ENCODE data around the gene KCMF1. TPM values are rescaled to one million over a fixed set of nuclear protein-coding genes. Genes with fewer than 3 reads are reported as not detected.
A peak's percentile ranks its signal among the peaks of the same experiment; 100 is the strongest.

The KCMF1 gene
- total and polyA plus RNA-seq, 7 donors = 35.7 to 73.1 (median 44.6) TPM

DNA sequence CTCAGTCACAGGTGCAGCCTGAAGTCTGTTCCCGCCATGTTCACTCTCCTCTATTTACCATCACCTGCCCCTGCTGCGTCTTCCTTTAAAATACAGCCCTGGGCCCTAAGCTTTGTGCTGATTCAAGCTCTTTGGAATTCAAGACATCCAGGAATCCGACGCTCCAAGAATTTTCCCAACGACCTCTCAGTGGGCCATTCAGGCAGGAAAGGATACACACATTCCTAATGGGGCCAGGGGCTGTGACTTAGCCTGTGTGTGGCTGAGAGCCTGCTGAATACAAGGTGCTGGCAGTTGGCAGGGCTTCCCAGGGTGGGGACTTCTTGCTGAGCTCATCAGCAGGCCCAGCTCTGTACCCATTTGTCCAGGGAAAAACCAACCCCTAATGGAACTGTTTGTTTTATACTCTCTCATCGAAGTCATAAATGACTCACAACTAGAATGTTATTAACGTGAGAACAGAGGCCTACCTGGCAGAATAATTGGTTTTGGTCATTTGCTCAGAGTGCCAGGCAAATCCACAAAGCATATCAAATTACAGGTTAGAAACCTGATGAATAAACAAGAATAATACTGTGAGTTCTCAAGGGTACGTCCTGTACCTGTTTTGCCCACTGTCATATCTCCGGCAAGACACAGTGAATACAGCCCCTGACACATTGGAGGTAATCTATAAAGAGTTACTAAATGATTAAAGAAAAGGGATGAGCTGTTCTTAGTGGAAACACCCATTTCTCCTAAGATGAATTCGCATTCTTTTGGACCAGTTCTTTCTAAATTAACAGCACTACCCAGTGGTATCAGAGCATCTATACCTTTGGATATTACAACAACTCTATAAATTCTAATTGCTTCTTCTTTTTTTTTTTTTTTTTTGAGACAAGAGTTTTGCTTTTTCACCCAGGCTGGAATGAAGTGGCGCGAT, 12.6 kb upstream of the KCMF1 start:
- no peak for TF ChIP-seq EP300 (IDR thresholded peaks at IDR 0.05)
- TF ChIP-seq POLR2A (IDR thresholded peaks at IDR 0.05) = no peak
- no peak for TF ChIP-seq CTCF (IDR thresholded peaks at IDR 0.05)
- peak in 1 of 4 donors; percentile 8 for TF ChIP-seq POLR2AphosphoS5 (IDR thresholded peaks at IDR 0.05)
- DNase-seq = peak; percentile 62
- H3K36me3 ChIP-seq = no peaks in the 10 kb centered on the region
- 42 to 65% methylated on average over 12 of the region's 12 CpGs for WGBS, 2 donors
- H3K4me1 ChIP-seq = peaks cover 0 to 32% (median 15%) of the 10 kb centered on the region in 4 donors
- no peak overlapping the region for H3K4me3 ChIP-seq
- no peaks in the 10 kb centered on the region for H3K27me3 ChIP-seq
- peak overlapping the region in 3 of 4 donors; percentile 24 to 67 (median 58) for H3K27ac ChIP-seq
- intact Hi-C loops (cut with DNase I) = no loop called here
- H3K9me3 ChIP-seq = no peaks in the 10 kb centered on the region

GRCh38 chr2:84959095-84959565, 11.8 kb upstream of the KCMF1 start:
- Histone ChIP-seq H3K36me3 (no peaks in the 10 kb centered on the region), H3K4me1 (peaks cover 0 to 40% (median 18%) of the 10 kb centered on the region in 4 donors), H3K27ac (peak overlapping the region in 3 of 4 donors; percentile 24 to 67 (median 58)), H3K9me3 (no peaks in the 10 kb centered on the region), H3K4me3 (no peak overlapping the region), H3K27me3 (no peaks in the 10 kb centered on the region)
- DNase-seq = no peak
- intact Hi-C loops (cut with DNase I) = no loop called here
- 81 to 86% methylated on average over 10 of the region's 10 CpGs for WGBS, 2 donors
- TF ChIP-seq POLR2AphosphoS5 (IDR thresholded peaks at IDR 0.05) (peak in 1 of 4 donors; percentile 16), CTCF (IDR thresholded peaks at IDR 0.05) (no peak)

DNA sequence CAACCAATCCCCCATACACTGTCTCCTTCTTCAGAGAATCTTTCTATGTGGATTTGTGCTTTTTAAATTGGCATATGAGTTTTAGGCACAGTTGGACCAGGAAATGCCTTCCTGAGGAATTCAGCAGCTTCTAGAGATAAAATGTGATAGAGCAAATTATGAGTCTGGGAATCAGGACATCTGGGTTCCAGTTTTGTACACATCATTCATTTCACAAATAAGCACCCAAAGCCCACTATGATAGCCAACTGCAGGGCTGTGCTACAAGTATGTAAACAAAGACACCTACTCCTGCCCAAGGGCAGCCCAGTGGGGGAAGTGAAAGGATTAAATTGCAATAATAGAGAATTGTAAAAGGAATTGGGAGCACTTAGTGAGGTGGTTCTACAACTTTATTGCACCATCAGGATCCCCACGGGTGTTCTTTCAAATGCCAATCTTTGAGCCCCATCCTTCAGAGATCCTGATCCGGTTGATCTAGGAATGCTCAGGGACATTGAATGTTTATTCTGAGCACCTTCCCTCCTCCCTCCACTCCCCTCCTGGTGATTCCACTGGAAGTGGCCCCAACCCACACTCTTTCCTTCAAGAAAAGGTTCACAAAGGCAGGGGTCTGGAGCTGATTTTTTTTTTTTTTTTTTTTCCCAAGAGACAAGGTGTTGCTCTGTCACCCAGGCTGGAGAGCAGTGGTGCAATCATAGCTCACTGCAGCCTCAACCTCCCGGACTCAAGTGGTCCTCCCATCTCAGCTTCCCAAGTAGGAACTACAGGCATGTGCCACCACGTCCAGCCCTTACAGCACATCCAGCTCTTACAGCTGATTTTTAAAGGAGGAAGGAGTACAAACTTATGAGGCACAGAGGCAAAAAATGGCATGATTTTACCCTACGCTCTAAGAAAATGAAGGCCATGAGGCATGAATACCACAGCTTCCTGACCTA, 11.1 kb upstream of the KCMF1 start:
- peak overlapping the region in 3 of 4 donors; percentile 24 to 67 (median 58) for H3K27ac ChIP-seq

More for the DNA sequence above, 11.1 kb upstream of the KCMF1 start:
- Histone ChIP-seq H3K36me3 (no peaks in the 10 kb centered on the region), H3K4me1 (peaks cover 0 to 40% (median 18%) of the 10 kb centered on the region in 4 donors), H3K9me3 (no peaks in the 10 kb centered on the region), H3K27me3 (no peaks in the 10 kb centered on the region), H3K4me3 (no peak overlapping the region)
- intact Hi-C loops (cut with DNase I) = no loop called here
- TF ChIP-seq POLR2A (IDR thresholded peaks at IDR 0.05) = no peak
- TF ChIP-seq EP300 (IDR thresholded peaks at IDR 0.05) = no peak
- TF ChIP-seq CTCF (IDR thresholded peaks at IDR 0.05) = no peak
- TF ChIP-seq POLR2AphosphoS5 (IDR thresholded peaks at IDR 0.05) = no peak
- 54 to 60% methylated on average over 5 of the region's 5 CpGs for WGBS, 2 donors
- DNase-seq = no peak

Measured in sigmoid colon (tissue), 7 donors.